ENCODE measurements around the gene SYT6. TPM values are rescaled to one million over a fixed set of nuclear protein-coding genes. Genes with fewer than 3 reads are reported as not detected.

SYT6 gene, protein sequence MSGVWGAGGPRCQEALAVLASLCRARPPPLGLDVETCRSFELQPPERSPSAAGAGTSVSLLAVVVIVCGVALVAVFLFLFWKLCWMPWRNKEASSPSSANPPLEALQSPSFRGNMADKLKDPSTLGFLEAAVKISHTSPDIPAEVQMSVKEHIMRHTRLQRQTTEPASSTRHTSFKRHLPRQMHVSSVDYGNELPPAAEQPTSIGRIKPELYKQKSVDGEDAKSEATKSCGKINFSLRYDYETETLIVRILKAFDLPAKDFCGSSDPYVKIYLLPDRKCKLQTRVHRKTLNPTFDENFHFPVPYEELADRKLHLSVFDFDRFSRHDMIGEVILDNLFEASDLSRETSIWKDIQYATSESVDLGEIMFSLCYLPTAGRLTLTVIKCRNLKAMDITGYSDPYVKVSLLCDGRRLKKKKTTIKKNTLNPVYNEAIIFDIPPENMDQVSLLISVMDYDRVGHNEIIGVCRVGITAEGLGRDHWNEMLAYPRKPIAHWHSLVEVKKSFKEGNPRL
- total RNA-seq (2014; rRNA removed; shearing (Covaris generic)), result not detected in 2 replicates

DNA sequence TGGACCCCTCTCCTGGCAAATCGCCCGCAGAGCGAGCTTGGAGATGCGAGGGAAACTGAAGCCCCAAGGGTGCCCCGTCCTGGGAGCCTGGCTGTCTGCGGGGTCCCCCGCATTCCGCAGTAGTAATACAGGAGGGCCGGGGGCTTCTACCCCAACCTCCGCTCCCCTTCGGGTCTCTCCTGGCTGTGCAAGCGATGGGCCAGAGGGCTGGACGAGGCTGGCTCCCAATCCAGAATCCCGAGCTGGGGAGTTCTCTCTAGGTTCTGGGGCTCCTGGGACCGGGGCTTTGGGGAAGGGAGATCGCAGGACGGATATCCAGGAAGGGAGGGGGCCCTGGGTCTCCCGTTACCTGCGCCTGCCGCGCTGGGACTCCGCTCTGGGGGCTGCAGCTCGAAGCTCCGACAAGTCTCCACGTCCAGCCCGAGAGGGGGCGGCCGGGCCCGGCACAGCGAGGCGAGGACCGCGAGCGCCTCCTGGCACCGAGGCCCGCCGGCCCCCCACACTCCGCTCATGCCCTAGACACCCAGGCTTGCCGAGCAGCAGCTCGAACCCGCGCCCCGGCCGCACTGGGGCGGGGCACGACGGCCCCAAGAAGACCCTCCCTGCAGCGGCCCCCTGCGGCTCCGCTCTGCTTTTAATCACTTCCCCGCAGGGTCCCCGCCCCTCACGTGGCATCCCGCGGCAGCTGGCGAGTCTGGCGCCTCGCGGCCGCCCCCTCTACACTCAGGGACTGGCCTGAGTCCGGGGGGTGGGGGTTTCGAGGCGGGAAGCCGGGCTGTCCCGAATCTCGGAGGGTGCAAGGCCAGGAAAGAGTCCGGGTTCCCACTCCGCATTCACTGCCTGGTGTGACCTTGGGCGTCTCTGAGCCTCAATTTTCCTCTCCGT lies at the start of gene SYT6:
SYT6 (minus strand) TSS at position 609 of the 885 bp plus-strand sequence; CDS start at position 512, 97 bp downstream.
- DNase-seq (ENCODE audit: low spot score), result no peak

DNA sequence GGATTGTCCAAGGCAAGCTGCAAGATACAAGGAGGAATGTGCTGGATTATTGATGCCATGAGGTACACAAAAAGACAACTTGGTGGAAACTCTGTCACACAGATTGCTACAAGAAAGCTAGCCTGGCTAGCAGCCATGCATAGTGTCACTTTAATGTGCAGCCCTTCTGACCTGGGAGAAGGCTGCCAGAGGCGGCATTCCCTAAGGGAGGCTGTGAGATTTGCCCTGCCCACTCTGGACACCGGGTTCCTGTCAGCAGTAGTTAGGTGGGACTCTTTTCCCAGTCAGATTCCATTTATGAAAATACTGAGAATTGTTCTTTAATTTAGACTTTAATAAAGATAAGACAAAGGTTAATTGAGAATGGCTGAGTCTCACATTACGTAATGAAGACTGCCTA lies 47.8 kb upstream of the SYT6 start:
- DNase-seq (ENCODE audit: low spot score), result no peak

DNA sequence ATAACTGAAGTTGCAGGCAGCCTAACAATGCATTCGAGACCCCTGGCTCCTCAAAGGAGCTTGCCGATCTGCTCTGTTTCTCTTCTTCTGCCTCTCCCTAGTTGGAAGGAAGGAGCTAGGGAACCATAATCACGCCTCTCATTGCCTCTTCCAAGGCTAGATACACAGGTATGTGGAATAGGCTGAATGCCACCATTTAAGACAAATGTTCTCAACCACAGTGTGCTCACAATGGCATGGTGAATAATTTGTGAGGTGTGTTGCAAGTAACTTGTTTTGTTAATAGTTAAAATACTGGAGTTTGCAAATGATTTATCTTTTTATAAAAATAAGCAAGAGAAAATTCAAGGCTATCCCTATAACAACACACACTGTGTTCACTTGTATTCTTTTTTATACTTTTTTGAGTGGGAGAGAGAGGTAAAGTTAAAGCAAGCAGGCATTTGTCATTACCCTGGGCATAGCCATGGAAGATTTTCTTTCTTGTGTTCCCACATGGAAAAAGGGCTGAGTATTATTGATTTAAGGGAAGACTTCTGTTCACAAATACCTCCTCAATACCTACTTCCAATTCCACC lies 45.4 kb upstream of the SYT6 start:
- DNase-seq (ENCODE audit: low spot score), result no peak

DNA sequence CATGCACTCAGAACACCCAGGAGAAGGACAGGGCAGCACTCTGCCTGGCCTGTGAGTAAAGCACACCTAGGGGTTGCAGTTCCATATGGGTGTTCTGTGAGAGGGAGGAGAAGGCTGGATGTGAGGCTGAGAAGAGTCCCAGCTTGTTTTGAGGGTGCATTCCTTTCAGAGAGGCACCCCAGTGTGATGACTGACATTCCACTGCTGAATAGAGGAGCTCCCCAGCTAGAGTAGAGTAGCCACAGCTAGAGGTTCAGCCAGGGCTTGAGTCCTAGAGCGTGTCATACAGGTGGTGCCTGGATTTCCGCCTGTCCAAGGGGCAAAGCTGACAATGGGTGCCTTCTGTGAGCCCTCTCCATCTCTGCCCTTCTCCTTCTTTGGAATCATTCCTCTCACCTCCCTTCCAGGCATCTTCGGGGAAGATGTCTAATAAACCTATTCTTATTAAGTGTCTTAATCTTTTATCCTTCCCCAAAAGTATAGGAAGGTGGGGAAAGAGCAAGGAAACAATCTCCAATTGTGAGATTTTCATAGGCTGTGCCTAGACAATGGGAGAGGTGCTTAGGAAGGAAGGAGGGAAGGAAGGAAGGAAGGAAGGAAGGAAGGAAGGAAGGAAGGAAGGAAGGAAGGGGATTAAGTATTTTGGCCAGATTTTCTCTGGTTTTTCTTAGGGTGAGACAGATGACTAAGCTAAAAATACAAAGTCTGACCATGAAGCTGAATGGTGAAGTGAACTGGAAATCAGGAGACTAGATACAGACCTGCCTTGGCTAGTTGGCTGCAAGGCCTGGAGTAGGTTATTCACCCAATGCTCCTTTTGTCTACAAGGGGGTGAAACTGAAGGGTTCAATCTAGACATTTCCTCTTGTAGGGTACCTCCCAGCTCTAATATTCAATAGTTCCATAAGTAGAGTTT lies 43.6 kb upstream of the SYT6 start:
- no peak for DNase-seq (ENCODE audit: low spot score)

DNA sequence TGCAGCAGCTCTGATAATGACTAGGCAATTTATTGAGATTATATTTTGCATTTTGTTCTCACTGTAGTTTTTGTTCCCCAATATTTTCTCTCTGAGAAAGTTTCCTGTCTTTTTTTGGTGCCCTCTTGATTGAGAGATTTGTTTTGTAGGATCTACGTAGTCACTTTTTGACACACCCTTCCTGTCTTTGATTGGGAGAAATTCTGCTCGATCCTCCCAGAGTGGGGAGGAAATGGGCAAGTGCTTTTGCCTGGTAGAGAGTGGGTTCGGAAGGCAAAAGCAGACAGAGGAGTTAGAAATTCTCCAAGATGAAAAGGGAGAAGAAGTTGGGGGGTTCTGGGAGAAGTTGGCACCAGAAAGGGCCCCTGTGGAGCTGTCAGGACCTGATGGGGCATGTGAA lies 42.1 kb upstream of the SYT6 start:
- no peak for DNase-seq (ENCODE audit: low spot score)

DNA sequence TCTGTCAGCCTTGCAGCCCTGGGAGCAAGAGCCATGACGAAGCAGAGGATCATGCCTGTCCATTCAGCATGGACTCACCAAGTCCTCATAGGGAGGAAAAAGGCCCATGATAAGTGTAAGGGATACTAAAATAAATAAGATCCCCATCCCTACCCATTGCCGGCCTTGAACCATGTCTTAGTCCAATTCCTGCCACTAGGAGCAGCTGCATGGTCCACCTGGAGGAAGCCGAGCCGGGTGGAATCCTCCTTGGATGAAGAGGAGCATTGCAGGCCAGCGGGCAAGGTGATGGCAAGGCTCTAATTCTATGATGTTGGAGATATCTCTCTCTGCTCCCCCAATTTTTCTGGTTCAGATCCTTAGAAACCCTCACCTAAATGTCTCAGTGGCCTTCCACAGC lies 38.7 kb upstream of the SYT6 start:
- DNase-seq (ENCODE audit: low spot score), result no peak

DNA sequence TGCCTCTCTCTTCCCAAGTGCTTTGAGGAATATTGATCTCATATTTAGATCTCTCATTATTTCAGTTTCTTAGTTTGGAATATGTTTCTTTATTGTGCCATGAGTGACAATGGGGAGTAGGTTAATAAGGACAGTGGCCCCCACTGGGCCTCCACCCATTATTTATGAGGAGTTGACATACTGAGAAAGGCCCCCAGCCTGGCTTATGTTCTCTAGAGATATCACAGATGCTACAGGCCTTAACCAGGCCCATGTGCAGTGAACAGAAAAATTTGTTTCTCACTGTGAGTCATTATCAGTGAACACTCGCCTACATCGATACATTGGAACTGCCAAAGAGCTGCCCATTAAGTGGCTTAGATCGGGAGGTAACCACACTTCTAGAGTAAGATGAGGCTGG lies 35.7 kb upstream of the SYT6 start:
- no peak for DNase-seq (ENCODE audit: low spot score)

DNA sequence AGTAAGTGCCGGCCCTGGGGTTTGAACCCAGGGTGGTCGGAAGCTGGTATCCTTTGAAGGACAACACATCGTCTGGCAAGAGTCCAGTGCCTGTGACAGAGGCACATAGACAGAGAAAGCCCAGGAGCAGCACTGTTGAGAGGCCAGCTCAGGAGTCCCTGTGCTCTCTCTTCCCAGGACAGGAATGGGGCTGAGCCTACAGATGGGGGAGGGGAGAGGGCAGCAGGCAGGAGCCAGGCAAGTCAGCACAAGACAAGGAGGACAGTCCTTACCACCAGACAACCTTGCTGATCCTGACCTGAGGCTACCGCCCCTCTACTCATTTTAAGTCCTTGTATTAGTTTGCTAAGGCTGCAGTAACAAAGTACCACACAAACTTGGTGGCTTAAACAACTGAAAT lies 27.7 kb upstream of the SYT6 start:
- DNase-seq (ENCODE audit: low spot score), result no peak

DNA sequence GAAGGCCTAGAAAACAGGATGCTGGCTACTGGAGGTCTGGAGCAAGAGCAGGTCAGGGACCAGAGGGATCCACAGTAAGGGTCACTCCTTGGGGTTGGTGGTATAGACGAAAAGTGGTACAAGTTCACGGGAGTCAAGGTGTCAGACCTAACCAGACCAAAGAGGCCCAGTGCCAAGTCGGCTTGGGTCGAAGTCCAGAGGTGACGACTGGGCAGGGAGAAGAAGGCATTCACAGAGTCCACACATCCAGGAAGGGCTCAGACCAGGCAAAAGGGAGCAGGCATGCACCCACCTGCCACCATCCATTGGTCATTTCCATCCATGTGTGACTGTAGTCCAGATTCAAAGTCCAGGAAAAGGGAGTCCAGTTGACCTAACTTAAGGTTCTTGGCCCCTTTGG lies 27.1 kb upstream of the SYT6 start:
- DNase-seq (ENCODE audit: low spot score), result no peak

DNA sequence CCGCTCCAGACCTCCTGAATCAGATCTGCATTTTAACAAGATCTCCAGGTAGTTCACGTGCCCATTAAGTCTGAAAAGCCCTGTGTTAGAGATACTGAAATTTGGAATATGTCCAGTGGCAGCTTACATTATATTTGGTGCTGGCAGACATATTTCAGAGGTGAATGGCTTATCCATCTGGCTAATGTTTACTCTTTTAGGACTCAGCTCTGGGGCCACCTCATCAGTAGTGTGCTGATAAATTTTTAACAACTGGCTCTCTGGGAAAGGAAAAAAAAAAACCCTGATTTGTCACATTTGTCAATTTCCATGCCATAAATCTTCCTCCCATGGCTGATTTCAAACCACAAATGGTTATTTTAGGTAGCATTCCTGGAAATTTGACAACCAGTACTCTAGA lies 25.3 kb upstream of the SYT6 start:
- DNase-seq (ENCODE audit: low spot score), result no peak

DNA sequence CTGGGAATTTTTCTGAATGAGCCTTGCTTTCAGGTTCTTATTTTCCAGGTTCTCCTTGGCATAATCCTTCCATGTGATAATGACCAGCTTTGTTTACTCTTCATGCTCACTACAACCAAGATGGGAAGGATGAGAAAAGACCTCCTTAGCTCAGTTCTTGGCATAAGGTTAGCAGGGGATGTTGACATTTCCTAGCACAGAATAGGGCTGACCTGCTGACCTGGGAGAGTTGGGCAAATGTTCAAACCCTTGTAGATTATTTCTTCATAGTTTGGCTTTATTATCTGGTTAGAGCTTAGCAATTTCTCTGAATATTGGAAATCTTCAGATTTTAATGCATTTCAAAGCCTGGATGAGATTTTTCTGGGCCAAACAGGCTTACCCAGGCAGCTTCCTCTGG lies 23.6 kb upstream of the SYT6 start:
- no peak for DNase-seq (ENCODE audit: low spot score)

DNA sequence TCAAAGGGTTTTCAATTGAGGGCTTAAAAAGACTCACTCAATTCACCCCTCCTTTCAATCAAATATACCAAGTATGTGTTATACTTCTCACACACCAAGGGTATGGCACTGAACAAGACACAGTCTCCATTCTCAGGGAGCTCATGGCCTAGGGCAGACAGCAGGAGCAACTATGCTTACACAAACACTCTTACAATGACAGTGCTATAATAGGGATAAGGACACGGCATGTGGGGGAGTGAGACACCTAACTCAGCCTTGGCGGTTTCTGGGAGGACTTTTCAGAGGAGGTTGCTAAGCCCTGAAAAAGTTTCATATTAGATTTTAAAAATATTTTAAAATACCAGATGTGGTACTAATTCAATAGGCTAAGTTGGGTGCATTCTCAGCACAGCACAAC lies 22.7 kb upstream of the SYT6 start:
- no peak for DNase-seq (ENCODE audit: low spot score)

DNA sequence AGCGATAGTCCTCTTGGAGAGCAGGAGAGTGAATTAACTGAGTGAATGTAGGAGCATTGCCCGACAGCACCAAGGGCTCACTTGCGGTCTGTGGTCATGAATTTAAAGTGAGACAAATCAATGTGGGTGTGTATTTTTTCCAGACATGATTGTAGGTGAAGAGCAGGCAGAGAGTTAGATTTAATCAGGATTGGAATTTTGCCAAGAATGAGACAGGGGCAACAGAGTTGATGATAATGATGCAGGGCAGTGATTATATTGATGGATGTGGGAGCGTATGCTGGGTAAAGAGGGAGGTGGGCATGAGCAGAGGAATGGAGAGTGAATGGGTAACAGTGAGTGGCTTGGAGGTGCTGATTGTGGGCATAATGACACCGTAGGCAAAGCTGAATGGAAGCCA lies 20.0 kb upstream of the SYT6 start:
- DNase-seq (ENCODE audit: low spot score), result no peak

DNA sequence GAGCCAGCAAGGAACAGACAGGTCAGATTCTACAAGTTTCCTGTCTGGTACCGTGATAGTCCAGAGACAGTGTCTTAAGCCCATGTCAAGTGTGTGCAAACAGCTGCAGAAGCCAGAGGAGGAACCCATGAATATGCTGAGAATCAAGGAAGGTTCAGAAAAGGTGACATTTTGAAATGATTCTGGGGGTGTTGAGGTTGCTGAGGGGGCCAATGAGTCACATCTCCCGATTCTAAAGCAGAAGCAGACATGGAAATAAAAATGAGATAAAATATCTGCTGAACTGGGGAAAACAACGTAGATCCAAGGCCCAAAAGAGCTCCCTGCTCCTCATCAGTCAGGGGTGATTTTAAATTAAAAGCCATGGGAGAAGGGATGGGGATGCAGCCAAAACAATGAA lies 15.8 kb upstream of the SYT6 start:
- no peak for DNase-seq (ENCODE audit: low spot score)

DNA sequence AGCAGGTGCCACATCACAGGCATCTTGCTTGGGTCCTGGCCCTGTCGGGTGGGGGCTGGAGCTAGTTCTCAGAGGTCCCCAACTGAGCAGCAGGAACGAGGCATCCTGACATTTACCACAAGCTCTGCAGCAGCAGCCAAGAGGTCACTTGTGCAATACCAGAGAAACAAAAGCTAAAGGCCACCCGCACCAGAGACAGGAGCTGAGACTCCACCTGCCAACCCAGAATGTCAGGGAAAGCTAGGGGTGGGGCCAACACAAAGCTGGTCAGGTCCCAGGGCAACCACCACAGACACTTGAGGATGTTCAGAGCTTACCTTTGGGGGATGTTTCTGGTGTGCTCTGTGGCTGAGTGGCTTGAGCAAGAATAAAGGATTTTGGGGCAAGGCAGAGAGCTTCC lies 13.6 kb upstream of the SYT6 start:
- no peak for DNase-seq (ENCODE audit: low spot score)

DNA sequence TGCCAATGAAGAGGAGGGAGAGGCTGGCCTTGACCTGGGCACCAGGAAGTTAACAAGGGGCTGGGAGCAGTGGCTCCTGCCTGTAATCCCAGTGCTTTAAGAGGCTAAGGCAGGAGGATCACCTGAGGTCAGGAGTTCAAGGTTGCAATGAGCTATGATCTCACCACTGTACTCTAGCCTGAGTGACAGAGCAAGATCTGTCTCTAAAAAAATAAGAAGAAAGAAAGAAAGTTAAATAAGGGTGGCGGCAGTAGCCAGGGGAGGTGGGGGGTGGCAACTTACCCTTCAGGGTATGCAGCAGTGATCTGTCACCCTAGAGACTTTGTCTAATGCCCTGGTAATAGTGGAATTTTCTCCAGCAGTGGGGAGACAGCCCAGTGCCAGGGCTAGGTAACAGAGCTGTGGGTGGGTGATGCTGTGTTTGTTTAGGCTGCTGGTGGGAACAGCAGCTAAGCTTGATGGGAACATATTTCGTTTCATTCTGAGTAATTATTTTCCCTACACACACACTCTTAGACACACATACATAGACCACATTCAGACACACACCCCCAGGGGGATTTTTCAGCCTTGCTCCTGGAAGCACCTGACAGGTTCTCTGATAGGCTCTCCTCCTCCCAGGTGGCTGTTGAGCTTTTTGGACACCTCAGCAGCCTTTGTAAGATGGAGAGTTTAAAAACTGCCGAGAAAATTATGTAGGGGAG lies 11.3 kb upstream of the SYT6 start:
- no peak for DNase-seq (ENCODE audit: low spot score)

DNA sequence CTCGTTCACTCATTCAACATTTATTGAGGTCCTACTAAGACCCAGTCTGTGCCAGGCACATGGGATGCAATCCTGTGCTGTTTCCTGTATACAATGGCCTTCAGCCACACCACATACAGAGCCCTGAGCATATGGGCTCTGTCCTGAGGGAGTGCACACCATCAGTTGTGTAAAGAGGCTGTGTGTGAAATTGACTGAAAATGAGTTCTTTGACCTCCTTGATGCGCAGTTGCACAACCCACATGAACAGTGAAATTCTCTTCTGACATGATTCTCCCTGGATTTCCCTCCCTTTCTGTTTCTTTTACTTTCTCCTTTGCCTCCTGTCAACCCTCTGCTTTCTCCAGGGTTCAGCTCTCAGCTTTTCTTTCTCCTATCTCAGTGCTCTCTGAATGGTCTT lies 6.3 kb upstream of the SYT6 start:
- DNase-seq (ENCODE audit: low spot score), result no peak

DNA sequence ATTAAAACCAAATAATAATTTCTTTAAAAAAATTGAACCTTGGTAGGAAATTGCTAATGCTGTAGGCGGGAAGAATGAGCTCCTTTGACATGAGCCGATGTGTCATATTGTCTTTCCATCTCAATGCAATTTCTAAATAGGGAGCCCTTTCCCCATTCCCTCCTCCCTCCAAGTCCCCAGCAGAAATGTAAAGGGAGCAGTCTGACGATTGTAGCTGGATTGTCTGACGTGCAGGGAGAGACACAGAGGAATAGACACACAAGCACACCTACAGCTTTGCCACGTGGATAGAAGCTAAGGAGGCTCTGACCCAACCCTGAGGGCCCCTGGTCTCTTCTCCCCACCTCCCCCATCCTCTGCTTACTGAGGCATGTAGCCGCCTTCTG lies 3.6 kb upstream of the SYT6 start:
- DNase-seq (ENCODE audit: low spot score), result no peak

DNA sequence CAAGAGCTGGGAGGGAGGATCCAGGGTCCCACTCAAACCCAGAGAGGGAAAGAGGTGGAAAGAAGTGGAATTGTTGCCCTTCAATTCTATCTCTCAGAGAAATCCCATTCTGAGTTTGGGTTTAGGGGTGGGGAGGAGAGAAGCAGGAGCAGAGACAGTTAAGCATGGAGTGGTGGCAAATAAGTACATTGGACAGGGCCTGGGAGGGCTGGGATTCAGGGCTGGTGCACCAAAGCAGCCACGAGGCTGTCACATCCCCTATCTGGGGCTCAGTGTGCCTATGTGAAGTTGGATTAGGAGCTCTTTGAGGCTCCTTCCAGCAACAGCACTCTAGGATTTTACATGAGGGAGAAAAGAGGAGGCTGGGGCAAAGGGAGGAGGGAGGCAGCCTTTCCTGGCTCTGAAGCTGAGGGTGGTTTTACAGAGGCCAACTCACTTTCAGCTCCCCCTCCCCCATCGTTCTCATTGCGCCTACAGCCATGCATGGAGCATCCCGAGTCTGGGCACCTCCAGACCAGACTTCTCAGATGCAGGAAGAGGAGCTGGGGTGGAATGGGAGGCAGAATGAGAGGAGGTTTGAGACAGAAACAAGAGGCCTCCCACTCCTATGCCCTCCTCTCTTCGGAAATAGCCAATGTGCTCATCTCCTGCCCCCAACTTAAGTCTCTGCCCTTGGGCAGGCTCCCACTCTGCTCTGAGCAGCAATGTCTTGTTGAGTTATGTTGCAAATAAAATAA lies 3.0 kb upstream of the SYT6 start:
- no peak for DNase-seq (ENCODE audit: low spot score)

DNA sequence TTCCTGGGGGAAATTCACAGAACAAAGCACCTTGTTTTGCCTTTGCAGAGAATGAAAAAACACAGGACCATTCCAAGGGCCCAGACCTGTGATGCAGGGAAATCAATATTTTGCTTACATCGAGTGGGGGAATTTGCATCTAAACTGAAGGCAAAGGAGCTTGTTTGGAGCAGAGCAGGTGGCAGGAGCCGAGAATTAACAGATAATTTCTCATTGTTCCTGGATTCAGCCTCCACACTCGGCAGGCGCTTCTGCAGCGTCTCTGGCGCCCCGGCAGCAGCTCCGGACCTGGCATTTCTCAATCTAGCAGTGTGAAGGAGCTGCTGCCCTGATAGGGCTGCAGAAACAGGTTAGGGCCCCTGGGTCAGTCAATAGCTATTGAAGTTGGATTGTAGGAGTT lies 2.0 kb upstream of the SYT6 start:
- DNase-seq (ENCODE audit: low spot score), result no peak

Measured in HT-29 (cell line).